GM19452 (cell line): ENCODE measurements around the gene GJB1.
"Not testable (repeated sequence)": the region's sequence is repeated elsewhere in the genome, so short reads cannot be mapped to it uniquely, and the experiment has no call there.

Source experiments
- ATAC-seq: cut with Tn5 transposase; IDR thresholded peaks from one replicate; pipeline ENCODE4 v1.9.1; 2021; ENCODE audit not compliant: unreplicated experiment

GJB1 gene

GRCh38 chrX:71254092-71254963, 31.3 kb downstream of the GJB1 start, which contains the start of gene ZMYM3:
Gene ZMYM3 (minus strand): TSS chrX:71254140. CDS start chrX:71253255, 885 bp downstream.
- ATAC-seq = peak; percentile 83

GRCh38 chrX:71256051-71256450, 33.0 kb downstream of the GJB1 start:
- no peak for ATAC-seq

- ATAC-seq = no peak
Observed at GRCh38 chrX:71256856-71257255, 33.8 kb downstream of the GJB1 start.

GRCh38 chrX:71268624-71269023, 45.6 kb downstream of the GJB1 start:
- not testable (repeated sequence) for ATAC-seq

- no peak for ATAC-seq
Observed at GRCh38 chrX:71269801-71270395, 46.9 kb downstream of the GJB1 start.

- ATAC-seq = not testable (repeated sequence)
Observed at GRCh38 chrX:71272313-71272712, 49.3 kb downstream of the GJB1 start.
